HG03342 (cell line): ENCODE data around the gene LAMA2.
"Not testable (repeated sequence)": the region's sequence is repeated elsewhere in the genome, so short reads cannot be mapped to it uniquely, and the experiment has no call there.

Experiments
- ATAC-seq: cut with Tn5 transposase; IDR thresholded peaks from one replicate; pipeline ENCODE4 v1.9.1; 2021; ENCODE audit warnings: mild to moderate bottlenecking, moderate library complexity; ENCODE audit not compliant: unreplicated experiment

Gene LAMA2

DNA sequence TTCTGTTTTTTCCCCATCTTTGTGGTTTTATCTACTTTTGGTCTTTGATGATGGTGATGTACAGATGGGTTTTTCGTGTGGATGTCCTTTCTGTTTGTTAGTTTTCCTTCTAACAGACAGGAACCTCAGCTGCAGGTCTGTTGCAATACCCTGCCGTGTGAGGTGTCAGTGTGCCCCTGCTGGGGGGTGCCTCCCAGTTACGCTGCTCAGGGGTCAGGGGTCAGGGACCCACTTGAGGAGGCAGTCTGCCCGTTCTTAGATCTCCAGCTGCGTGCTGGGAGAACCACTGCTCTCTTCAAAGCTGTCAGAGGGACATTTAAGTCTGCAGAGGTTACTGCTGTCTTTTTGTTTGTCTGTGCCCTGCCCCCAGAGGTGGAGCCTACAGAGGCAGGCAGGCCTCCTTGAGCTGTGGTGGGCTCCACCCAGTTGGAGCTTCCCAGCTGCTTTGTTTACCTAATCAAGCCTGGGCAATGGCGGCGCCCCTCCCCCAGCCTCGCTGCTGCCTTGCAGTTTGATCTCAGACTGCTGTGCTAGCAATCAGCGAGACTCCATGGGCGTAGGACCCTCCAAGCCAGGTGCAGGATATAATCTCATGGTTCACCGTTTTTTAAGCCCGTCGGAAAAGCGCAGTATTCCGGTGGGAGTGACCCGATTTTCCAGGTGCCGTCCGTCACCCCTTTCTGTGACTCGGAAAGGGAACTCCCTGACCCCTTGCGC, 289.5 kb downstream of the LAMA2 start:
- not testable (repeated sequence) for ATAC-seq

DNA sequence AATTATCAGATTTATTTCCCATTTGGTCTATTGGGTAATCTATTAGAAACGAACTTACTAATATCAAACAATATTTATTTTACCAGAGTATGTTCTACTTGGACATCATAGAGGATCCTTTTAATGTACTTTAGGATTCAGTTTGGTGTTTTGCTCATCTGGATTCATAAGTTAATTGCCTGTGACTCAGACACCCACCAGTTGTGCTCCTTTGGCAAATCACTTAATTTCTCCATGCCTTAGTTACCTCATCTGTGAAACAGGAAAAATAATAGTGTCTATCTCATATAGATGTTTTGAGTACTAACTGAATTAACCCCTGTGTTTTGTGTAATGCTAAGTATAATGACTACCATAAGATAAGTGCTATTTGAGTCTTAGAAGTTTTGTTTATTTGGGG, 292.1 kb downstream of the LAMA2 start:
- no peak for ATAC-seq

DNA sequence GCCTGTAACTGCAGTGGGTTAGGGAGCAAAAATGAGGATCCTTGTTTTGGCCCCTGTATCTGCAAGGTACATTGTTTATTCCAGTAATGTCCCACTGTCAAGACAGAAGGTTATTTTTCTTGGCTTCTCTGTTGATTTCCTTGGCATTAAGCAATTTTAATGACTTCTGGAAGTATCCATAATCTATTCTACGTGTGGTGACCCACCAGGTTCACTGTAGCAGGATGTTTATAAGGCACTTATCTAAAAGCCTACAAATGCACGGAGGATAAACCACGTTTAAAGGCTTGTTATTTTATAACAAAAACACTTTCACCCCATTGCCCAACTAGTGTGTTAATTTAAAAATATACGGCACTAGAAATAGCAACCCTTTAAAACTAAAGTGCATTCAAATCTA, 294.9 kb downstream of the LAMA2 start:
- ATAC-seq = no peak

DNA sequence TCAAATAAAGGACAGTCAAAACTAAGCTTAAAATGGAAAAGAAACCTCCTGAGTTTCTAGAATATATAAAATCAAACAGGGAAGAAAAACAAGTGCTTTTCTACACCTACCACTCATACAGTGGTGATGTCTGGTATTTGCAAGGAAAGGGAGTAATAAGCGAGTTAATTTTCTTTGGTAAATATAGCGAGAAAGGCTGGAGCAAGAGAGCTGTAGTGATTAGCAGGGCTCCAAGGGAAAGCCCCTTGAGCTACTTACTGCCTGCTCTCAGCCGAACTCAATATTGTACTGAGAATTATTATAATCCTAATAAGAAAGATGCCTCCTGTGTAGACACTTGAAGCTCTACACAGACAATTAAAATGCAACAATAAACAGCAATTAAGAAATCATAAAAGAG, 296.3 kb downstream of the LAMA2 start:
- ATAC-seq = no peak

DNA sequence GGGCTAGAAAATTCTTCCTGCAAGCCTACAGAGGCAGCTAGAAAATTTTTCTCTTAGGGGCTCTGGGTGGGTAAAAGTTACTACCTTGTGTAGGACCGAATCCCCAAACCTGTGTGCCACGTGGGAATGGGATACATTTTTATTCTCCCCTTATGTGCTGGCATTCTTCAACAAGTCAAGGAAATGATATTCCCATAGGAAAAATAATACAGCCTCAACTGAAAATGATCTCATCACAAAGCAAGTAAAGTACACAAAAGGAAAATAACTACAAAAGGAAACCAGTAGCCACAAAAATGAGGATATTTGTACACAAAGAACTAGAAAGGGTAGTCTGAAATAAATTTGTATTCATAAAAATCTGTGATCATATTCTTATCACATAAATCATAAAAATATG, 298.1 kb downstream of the LAMA2 start:
- no peak for ATAC-seq

DNA sequence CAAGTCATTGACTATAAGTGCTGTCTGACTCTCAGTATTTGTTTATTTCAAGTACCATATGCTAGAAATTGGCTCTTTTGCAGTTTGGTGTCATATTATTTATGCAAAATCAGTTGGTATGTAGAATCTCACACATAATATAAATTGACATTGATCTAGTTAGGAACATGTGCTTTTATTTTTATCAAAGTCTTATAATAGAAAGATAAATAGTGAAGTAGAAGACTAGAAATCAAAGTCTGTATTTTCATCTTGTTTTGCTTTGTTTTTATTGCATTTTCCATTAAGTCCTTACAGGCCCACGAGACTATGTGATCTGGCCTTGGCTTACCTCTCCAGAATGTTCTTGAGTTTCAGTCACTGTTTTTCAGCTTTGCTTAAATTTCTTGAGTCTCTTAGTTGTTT, 300.3 kb downstream of the LAMA2 start:
- ATAC-seq = no peak

DNA sequence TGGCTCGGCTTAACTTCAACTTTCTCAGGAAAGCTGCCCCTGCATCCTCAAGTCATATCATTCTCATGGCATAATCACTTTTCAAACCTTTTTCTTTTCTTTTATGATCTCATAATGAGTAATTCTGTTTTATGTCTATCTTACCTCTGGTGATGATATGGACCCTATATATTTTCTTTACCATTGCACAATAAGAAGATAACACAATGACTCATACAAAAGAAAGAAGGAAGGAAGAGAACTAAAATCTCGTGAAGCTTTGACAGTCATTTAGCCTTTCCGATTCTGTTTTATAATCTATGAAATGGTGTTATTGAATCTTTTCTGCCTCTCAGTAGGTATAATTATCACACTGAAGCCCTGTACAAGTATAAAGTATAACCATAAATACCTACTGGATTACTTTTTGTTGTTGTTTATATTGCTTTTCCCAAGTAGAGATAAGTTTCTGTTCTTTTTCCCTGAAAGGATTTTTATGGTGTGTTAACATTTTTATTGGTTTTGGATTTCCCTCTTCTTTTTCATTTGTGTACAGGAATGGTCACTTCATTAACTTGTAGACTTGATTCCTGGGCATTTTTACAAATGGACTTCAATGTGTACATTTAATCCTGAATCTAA, 300.9 kb downstream of the LAMA2 start:
- ATAC-seq = no peak

DNA sequence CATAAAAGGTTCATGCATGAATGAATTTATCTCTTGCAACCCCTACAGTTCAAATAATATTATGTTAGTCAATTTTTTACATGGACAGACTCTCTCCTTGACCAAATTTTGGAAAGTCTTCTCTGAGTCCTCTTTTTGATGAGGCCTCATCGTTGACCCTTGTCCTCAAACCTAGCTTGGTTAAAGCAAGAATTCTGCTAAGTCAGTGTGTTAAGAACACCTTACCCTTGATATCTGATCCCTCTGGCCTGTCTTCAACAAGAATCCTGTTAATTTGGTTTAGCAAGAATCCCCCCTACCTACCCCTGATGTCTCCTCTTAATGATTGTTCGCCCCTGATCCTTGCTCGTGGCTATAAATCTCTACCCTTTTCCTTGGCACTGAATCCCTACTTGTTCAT, 301.4 kb downstream of the LAMA2 start:
- no peak for ATAC-seq

DNA sequence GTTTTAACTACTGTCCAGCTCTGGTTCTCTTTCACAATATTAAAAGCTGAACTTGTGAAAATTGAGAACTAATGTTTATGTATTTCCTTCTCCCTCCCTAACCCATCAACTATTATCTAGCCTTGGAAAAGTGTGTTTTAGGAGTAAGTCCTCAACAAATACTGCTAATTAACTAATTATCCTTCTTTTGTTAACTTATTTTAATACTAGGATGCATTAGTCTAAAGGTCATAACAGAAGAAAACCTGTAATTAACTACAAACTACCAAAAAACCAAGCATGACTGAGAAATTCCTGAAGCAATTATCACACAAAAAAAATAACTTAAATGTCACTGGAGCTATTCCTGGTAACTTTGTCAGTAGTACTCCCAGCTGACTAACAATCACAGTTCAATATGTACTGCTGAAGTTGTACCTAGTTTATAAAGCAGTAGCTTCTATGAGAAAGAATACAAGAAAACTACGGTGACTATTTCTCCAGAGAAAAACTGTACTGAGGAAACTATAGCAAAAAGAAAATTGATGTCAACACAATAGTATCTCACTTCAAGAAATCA, 301.9 kb downstream of the LAMA2 start:
- ATAC-seq = no peak

DNA sequence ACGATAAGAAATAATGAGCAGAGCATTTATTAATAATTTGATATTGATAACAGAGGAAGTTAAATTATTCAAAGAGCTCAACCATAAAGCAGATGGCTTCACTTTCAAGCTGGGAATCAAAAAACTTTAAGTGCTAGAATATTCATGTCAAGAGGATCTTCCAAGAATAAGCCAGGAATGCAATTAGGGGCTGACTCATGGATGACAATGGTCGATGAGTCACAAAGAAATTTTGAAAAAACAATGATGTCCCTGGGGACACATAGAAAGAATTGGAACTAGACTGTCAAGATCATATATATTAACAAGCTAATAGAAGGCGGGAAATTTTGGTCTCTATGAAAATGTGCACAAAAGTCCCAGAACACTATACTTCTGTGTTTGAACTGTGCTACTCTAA, 304.1 kb downstream of the LAMA2 start:
- no peak for ATAC-seq

DNA sequence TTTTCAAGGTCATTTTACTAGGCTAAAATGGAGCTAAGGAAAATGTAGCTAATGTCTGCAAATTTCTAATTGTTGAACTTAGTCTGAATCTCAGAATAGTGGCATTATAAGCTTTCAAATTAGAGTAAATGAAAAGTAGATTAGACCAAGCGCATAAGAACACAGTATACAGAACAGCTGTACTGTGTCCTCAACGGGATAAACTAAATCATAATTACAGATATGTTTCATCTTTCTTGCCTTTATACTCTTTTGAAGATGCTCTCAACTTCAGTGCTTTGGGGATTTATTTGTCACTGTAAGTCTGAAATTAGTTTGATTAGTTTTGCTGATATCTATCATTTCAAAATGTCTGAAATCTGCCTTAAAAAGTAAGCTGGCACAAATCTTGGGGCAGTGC, 305.4 kb downstream of the LAMA2 start:
- no peak for ATAC-seq

DNA sequence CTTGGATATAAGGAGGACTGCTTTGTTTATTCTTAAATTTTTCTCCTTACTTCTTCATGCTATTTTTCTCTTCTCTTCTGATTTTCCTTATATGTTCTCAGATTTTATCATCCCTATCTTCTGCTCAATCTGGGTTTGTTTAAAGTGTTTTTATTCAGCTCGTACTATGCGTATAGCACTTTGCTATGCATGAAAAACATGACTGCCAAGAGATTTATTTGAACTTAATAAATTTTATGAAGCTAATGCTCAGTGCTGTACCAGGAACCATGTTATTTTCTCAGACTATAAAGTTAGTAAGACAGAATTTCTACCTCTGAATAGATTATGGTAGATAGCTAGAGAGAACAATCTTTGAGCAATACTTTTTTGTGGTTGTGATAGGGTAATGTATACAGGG, 305.9 kb downstream of the LAMA2 start:
- no peak for ATAC-seq

DNA sequence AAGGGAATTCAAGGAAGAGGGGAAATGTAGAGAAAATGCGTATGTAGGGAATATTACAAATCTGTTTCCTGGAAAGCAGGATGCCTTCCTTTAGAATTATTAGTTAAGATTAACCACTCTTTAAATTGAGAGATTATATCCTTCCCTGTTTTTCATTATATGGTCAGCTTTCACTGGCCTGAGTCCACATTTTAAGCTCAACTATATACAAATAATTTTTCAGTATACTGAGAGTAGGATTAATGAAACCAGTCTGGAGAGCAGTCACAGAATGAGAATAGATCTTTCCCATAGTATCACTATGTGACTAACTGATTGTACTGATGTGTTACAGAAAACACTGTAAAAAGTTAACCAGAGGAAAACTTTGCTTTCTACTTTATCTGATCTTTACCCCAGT, 306.3 kb downstream of the LAMA2 start:
- no peak for ATAC-seq

DNA sequence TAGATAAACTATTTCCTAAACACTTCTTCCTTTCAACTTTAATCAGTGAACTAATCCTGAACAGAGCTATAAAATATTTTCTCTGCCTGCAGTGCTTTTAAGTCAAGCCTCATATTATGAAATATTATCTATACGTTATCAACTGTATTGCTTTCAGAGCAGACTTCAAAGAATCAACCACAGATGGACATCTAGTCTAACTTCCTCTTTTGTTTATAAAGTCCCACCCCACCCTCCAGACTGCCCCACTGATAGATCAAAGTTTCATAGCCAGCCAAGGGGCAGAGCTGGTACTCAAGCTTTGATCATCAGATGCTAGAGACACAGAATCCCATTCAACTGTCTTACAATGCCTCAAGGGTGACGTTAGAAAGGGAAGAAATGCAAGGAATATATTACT, 308.3 kb downstream of the LAMA2 start:
- no peak for ATAC-seq

DNA sequence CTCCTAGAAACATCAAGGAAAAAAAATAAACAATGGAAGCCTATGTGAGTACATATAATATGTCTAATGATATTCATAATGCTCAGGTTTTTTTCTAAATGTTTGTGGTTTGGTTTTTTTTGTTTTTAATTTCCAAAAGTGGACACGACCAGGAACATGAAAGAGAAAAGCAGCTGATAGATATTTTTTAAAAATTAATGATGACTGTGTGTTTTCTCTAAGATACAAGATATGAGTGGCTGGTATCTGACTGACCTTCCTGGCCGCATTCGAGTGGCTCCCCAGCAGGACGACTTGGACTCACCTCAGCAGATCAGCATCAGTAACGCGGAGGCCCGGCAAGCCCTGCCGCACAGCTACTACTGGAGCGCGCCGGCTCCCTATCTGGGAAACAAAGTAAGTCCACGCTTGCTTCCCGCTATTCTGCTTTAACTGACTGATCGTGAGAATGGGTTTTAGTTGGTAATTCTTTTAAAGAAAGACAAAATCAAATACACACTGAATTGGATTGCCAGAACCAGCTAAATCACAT, 309.6 kb downstream of the LAMA2 start:
- ATAC-seq = no peak

DNA sequence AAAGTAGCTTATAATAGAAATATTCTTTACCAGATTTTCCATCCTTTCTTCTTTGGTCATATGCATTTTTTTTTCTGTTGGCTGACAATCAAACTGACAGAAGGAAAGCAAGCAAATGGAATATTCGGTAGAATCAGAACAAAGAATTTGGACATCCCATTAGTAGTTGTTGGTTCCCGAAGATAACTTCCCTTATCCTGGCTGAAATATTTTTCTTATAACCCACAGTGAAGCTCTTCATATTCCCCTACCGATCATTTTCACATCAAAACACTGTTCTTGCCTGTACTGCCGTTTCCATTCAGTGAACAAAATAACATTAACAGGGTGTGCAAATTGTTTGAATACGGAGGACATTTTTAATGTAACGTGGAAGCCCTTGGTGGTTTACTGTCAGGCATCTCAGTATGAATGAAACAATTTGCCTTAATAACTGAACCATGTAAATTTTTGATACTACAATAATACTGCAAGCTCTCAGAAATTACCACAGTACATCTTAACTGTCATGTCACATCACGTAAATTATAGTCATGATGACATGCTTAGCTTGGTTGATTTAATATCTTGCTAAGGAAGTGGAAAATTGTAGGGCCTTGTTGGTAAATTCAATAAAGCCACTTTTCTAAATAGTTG, 311.5 kb downstream of the LAMA2 start:
- ATAC-seq = no peak

DNA sequence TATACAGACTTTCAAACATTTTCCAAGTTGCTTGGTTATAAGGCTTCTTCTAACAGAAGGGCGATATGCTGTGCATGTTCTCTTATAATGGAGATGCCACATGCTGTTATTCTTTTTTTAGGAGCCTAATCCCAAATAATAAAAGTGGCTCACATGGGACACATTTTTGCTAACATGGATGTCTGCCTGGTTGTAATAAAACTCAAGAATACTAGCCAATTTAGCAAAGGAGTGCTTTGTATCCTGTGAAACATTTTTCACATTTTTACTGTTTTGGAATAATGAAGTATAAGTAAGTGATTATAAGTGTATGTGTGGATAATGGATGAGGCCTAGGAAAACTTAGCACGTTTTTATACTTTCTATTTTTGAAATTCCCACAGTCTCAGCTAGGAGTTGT, 312.2 kb downstream of the LAMA2 start:
- no peak for ATAC-seq

DNA sequence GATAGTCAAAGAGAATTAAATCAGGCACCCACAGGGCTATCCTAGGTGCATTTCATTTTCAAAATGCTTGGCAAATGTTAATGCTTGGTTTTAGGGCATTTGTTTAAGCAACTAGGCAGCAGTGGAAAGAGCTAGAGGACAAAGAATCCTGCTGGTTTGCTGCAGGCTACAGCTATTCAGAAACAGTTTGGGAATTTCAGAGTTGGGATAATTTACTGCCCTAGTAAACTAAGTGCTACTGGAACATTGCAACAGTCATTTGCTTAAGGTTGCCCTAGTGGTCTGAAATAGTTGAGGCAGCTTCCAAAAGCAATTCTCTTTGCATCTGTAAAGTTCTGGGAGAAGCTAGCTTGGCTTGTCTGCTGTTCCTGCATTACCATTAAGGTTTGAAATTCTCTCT, 312.7 kb downstream of the LAMA2 start:
- no peak for ATAC-seq

DNA sequence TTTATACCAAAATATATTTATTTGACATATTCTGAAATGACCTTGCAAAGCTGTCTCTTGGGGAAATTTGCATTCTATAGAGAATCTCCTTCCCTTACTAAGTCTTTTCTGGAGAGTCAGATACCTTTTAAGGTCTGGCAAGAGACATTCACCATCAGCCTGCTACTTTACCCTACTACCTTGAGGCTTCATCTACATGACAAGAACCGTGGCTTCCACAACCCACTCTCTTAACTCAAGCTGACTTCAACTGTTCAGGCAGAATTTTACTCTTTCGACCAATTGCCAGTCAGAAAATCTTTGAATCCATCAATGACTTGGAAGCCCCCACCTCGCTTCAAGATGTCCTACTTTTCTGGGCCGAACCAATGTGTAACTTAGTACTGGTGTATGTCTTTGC, 314.2 kb downstream of the LAMA2 start:
- ATAC-seq = no peak

DNA sequence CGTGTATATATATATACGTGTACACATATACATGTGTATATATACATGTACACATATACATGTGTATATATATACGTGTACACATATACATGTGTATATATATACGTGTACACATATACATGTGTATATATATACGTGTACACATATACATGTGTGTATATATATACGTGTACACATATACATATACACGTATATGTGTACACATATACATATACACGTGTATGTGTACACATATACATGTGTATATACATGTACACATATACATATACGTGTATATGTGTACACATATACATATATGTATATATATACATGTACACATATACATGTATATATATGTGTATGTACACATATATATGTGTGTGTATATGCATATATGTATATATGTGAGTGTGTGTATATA, 317.2 kb downstream of the LAMA2 start:
- no peak for ATAC-seq

DNA sequence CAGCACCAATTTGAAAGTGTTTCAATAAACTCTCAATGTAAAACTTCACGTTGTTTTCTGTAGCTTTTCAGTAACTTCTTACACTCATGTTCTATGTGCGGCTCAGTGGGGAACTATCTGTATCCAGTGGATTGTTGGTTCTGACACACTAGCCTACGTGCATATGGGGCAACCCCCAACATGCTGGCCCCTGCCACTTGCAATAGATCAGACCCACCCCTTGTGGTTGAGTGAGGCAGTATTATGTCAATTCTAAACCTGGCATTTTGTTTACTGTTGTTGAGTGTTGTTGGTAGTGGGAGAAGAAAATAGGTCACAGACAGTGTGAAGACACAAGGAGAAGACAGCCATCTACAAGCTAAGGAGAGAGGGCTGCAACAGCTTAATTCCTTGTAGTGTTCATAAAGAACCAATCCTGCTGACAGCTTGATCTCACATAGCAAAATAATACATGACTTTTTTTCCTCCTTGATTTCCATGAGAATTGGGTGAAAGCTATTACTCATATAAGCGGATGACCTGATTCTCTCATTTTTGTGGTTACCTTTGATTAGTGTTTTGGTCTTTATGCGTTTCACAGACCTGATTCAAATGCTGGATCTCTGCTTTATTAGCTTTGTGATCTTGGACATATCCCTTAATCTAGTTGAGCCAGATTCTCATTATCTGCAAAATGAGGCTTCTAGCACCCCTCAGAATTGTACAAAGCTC, 320.4 kb downstream of the LAMA2 start:
- no peak for ATAC-seq
